Neural crest cell (in vitro differentiated cells): ENCODE results near the gene BCAT1. TPM values are rescaled to one million over a fixed set of nuclear protein-coding genes. Genes with fewer than 3 reads are reported as not detected.

Source experiments
- DNase-seq: peaks from one replicate; pipeline ENCODE4 v3.0.0; 2021; ENCODE audit warnings: low read depth, mixed read lengths, low spot score
- H3K27ac Mint-ChIP-seq: one replicate; pipeline ENCODE4 v1.8.0; 2021; ENCODE audit warnings: mild to moderate bottlenecking, mixed read lengths; ENCODE audit not compliant: unreplicated experiment
- H3K27me3 Mint-ChIP-seq: 2 replicates; pipeline ENCODE4 v1.8.0; 2021; ENCODE audit warnings: low read depth, mild to moderate bottlenecking, mixed read lengths
- H3K36me3 Mint-ChIP-seq: 2 replicates; pipeline ENCODE4 v1.8.0; 2021; ENCODE audit warnings: low read depth, mild to moderate bottlenecking, mixed read lengths
- H3K4me1 Mint-ChIP-seq: 2 replicates; pipeline ENCODE4 v1.8.0; 2021; ENCODE audit warnings: mixed read lengths
- H3K4me3 Mint-ChIP-seq: one replicate; pipeline ENCODE4 v1.8.0; 2021; ENCODE audit warnings: mild to moderate bottlenecking, mixed read lengths
- H3K9me3 Mint-ChIP-seq: 2 replicates; pipeline ENCODE4 v1.8.0; 2021; ENCODE audit warnings: mixed read lengths
- total RNA-seq: library from RNA; stranded (reverse); gene quantifications from 2 replicates; pipeline ENCODE4 v1.2.1, GENCODE V29; 2021
- TF ChIP-seq, protein P1 (sequence below): fragments of 200-600 bp; sonication (generic); conservative IDR thresholded peaks from 2 replicates; pipeline ENCODE4 v1.5.0; 2021; ENCODE audit warnings: antibody characterized with exemption, mild to moderate bottlenecking

Gene BCAT1
- total RNA-seq, 1 donor from 2014 or later = 199 TPM

DNA sequence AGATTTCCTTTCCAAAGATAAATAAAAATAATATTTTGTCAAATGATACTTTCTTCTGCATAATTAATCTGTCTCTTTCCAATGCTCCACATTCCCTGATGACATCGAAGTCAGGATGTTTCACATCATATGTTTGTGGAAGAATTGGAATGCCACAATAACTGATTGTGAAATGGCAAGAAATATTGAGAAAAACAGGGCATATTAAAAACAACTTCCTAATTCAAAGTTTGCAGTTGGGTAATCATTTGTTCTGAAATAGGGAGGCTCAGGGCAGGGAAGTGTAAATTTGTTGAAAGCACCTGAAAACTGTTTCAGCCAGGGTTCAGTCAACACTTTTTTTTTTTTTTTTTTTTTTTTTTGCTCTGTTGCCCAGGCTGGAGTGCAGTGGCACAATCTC lies 50.7 kb downstream of the BCAT1 start:
- H3K4me3 Mint-ChIP-seq = no peak overlapping the region

DNA sequence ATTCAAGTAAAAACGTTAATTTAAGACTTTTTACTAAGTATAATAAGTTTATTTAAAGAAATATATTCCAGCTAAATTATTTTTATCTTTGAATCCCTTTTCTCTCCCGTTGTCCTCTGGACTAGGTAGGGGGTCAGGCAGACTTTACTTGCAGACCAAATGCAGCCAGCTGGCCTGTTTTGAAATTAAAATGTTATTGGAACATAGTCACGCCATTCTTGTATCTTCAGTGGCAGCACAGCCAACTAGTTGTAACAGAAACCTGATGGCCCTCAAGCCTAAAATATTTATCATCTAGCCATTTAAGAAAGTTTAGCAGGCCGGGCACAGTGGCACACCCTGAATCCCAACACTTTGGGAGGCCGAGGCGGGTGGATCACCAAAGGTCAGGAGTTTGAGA lies 52.7 kb downstream of the BCAT1 start:
- TF ChIP-seq, protein P1, sequence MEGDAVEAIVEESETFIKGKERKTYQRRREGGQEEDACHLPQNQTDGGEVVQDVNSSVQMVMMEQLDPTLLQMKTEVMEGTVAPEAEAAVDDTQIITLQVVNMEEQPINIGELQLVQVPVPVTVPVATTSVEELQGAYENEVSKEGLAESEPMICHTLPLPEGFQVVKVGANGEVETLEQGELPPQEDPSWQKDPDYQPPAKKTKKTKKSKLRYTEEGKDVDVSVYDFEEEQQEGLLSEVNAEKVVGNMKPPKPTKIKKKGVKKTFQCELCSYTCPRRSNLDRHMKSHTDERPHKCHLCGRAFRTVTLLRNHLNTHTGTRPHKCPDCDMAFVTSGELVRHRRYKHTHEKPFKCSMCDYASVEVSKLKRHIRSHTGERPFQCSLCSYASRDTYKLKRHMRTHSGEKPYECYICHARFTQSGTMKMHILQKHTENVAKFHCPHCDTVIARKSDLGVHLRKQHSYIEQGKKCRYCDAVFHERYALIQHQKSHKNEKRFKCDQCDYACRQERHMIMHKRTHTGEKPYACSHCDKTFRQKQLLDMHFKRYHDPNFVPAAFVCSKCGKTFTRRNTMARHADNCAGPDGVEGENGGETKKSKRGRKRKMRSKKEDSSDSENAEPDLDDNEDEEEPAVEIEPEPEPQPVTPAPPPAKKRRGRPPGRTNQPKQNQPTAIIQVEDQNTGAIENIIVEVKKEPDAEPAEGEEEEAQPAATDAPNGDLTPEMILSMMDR = no peak
- Mint-ChIP-seq H3K9me3 (no peaks in the 10 kb centered on the region), H3K27ac (no peak overlapping the region), H3K36me3 (peaks cover 14% of the 10 kb centered on the region), H3K4me3 (no peak overlapping the region), H3K27me3 (peaks cover 2% of the 10 kb centered on the region), H3K4me1 (peaks cover 21% of the 10 kb centered on the region)
- DNase-seq = no peak

More for the DNA sequence above, 50.7 kb downstream of the BCAT1 start:
- H3K36me3 Mint-ChIP-seq = peaks cover 7% of the 10 kb centered on the region
- TF ChIP-seq, protein P1 = no peak
- peaks cover 13% of the 10 kb centered on the region for H3K27me3 Mint-ChIP-seq
- no peak for DNase-seq
- H3K4me1 Mint-ChIP-seq = peaks cover 37% of the 10 kb centered on the region
- no peaks in the 10 kb centered on the region for H3K9me3 Mint-ChIP-seq
- no peak overlapping the region for H3K27ac Mint-ChIP-seq

DNA sequence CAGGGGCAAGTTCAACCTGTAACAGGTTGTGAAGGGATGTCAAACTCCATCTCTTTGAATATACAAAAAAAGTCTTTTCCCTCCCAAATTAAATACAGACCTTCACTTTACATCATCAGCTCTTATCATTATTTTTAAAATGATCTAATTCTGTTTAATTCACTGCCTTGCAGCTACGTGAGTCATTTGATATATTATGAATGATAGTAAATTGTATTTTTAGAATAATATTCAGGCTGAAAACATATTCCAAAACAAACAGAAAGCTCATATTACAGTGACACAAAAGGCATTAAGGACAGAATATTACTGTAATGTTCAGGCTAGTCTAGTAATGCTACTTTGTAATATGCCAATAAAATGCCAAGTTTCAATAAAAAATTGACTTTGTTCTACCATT lies 53.3 kb downstream of the BCAT1 start:
- Mint-ChIP-seq H3K9me3 (no peaks in the 10 kb centered on the region), H3K27ac (no peak overlapping the region), H3K36me3 (peaks cover 18% of the 10 kb centered on the region), H3K4me3 (no peak overlapping the region), H3K4me1 (peaks cover 17% of the 10 kb centered on the region), H3K27me3 (no peaks in the 10 kb centered on the region)
- DNase-seq = no peak
- TF ChIP-seq, protein P1 = no peak

DNA sequence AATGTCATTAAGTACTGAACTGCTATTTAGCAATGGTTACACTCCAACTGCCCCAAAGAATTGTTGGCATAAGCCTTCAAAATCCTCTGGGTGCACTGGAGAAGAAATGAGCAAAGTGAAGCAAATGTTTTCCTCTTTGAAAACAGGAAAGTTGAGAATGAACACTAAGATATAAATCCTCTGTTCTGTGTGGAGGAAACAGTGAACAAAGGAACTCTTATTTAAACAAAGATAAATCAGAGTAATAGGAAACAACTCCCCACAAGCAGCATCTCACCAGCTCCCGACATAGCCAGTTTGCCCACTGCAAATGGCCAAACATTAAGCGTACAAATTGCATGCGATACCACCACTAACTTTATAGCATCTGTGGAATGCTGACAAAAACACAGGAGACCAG lies 54.0 kb downstream of the BCAT1 start:
- no peak overlapping the region for H3K4me3 Mint-ChIP-seq
- peaks cover 18% of the 10 kb centered on the region for H3K36me3 Mint-ChIP-seq
- H3K27me3 Mint-ChIP-seq = no peaks in the 10 kb centered on the region
- H3K4me1 Mint-ChIP-seq = peaks cover 17% of the 10 kb centered on the region
- no peaks in the 10 kb centered on the region for H3K9me3 Mint-ChIP-seq
- TF ChIP-seq, protein P1 = no peak
- DNase-seq = no peak
- H3K27ac Mint-ChIP-seq = no peak overlapping the region

DNA sequence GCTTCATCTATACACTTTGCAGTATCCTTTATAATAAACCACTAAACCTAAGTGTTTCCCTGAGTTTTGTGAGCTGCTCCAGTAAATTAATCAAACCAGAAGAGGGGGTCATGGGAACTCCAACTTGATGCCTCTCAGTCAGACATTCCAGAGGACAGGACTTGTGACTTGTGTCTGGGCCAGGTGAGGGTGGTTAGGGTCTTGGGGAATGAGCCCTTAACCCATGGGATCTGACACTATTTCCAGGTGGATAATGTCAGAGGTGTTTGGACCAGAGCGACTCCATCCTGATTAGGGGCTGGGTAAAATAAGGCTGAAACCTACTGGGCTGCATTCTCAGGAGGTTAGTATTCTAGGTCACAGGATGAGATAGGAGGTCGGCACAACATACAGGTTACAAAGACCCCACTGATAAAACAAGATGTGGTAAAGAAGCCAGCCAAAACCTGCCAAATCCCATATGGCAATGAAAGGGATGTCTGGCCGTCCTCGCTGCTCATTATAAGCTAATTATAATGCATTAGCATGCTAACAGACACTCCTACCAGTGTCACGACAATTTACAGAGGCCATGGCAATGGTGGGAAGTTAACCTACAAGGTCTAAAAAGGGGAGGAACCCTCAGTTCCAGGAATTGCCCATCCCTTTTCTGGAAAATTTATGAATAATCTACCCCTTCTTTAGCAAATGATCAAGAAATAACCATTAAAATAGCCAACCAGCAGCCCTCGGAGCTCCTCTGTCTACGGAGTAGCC lies 58.7 kb downstream of the BCAT1 start:
- H3K27me3 Mint-ChIP-seq = no peaks in the 10 kb centered on the region
- H3K4me3 Mint-ChIP-seq = no peak overlapping the region
- H3K9me3 Mint-ChIP-seq = no peaks in the 10 kb centered on the region
- H3K27ac Mint-ChIP-seq = peak overlapping the region; percentile 57
- peaks cover 14% of the 10 kb centered on the region for H3K36me3 Mint-ChIP-seq
- no peak for DNase-seq
- H3K4me1 Mint-ChIP-seq = peaks cover 14% of the 10 kb centered on the region
- TF ChIP-seq, protein P1 = no peak
